Peyer's patch (tissue), 4 donors: ENCODE data around the gene RAB8B.

Source experiments
- POLR2A ChIP-seq, 2 donors: fragments of 450-650 bp; IDR thresholded peaks; one replicate each; pipeline ENCODE4 v1.5.1; 2017; ENCODE audit warnings: antibody characterized with exemption in 2 of 2, mild to moderate bottlenecking in 2 of 2, moderate library complexity in 2 of 2
- TF ChIP-seq, protein P1 (sequence below), 6 experiments: fragments of 450-650 bp in 4 of 6; fragments of 200-600 bp in 2 of 6; sonication (generic) in 1 of 6; IDR thresholded peaks; one replicate each; pipeline ENCODE4 v1.5.1; 2017 to 2019; ENCODE audit warnings: antibody characterized with exemption in 6 of 6, mild to moderate bottlenecking in 3 of 6, moderate library complexity in 1 of 6

DNA sequence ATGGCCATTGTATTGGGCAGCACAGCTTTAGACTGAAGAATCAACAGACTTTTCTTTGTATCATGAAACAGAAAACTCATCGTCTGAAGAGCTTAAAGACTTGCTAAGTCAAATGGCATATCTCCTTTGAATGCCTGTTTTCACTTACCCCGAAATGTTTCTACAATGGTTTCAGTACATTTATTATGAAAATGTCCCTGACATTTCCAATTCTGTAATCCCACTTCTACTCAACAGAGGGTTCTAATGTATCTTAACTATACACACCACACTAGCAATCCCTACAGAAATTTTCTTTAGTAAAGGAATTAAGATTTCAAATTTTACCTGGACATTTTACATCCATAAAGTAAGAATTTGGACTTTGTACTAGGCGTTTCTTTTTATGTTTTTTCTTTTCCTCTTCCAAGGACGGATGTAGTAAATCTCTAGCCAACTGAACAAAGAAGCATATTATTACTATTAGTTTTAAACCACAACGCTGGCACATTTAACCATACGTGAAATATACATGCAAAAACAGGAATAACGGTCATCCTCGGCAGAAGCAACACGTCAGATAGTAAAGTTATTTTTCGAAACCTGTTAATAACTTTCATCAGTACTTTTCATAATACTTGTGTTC, 33.2 kb upstream of the RAB8B start:
- TF ChIP-seq, protein P1, sequence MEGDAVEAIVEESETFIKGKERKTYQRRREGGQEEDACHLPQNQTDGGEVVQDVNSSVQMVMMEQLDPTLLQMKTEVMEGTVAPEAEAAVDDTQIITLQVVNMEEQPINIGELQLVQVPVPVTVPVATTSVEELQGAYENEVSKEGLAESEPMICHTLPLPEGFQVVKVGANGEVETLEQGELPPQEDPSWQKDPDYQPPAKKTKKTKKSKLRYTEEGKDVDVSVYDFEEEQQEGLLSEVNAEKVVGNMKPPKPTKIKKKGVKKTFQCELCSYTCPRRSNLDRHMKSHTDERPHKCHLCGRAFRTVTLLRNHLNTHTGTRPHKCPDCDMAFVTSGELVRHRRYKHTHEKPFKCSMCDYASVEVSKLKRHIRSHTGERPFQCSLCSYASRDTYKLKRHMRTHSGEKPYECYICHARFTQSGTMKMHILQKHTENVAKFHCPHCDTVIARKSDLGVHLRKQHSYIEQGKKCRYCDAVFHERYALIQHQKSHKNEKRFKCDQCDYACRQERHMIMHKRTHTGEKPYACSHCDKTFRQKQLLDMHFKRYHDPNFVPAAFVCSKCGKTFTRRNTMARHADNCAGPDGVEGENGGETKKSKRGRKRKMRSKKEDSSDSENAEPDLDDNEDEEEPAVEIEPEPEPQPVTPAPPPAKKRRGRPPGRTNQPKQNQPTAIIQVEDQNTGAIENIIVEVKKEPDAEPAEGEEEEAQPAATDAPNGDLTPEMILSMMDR (IDR thresholded peaks at IDR 0.05): no peak
- no peak for TF ChIP-seq POLR2A (IDR thresholded peaks at IDR 0.05)
